NCI-H345 treated with DMSO at 0.1 percent for 48 hours (cell line): ENCODE results near the gene MATN1.
"Not testable (repeated sequence)": the region's sequence is repeated elsewhere in the genome, so short reads cannot be mapped to it uniquely, and the experiment has no call there.

ENCODE experiments used
- DNase-seq: peaks from one replicate; lab custom pipeline; 2025; ENCODE audit not compliant: unreplicated experiment; lab: John Stamatoyannopoulos, UW

The MATN1 gene

DNA sequence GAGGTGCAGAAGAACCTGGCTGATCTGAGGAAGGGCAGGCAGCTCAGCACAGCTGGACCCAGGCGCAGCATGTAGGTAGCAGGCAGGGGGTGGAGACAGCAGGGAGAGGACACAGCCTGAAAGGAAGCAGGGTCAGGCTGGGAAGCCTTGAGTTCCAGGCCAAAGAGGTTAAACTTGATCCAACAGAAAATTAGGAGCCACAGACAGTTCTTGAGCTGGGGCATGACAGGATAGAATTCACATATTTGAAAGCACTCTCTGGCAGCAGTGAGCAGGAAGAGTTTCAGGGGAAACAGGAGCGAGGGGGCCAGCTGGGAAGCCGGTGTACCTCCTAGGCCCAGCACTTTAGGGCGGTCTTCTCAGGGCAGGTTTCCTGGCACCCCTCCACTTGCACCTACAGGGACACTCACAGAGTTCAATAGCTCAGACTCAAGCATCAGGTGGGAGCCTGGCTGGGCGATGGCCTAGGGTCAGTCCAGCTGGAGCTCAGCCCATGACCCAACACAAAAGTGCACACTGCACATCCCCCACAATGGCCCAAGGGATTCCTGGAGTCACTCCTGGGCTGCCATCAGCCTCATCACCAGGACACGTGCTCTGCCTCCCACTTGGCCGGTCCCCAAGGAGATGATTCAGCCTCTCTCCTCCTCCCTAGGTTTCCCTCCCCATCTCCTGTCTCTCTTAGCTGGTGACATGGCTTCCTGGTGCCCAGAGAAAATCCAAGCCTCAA lies 22.7 kb downstream of the MATN1 start:
- no peak for DNase-seq

DNA sequence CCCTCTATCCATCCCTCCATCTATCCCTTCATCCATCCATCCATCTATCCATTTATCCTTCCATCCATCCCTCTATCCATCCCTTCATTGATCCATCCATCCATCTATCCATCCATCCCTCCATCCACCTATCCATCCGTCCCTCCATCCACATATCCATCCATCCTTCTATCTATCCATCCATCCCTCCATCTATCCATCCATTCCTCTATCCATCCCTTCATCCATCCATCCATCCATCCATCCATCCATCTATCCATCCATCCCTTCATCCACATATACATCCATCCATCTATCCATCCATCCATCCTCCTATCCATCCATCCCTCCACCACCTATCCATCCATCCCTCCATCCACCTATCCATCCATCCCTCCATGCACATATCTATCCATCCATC lies 23.6 kb downstream of the MATN1 start:
- no peak for DNase-seq

DNA sequence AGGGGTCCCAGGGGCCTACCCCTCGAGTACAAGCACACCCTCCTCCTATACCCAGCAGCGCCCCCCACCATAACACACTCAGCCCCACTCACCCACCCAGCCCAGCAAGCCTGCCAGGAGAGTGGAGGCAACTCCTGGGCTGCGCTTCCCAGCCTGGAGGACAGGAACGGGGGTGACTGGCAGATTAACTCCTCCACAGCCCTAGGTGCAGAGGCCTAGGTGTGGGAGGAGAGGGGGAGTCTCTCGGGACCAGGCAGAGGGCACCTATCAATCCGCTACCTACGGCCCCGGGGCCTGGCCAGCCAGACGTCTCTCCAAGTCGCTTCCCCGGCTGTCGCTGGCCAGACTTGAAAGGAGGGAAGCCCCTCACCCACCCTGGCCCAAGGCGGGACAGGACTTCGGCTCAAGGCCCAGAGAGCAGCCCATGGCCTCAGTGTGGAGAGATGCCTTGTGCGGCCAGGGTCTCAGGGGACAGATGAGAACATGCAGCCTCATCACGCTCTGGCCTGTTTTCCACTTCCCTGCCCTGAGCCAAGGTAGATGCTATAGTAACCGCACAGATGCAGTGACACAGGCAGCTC lies 24.9 kb downstream of the MATN1 start:
- DNase-seq = no peak

DNA sequence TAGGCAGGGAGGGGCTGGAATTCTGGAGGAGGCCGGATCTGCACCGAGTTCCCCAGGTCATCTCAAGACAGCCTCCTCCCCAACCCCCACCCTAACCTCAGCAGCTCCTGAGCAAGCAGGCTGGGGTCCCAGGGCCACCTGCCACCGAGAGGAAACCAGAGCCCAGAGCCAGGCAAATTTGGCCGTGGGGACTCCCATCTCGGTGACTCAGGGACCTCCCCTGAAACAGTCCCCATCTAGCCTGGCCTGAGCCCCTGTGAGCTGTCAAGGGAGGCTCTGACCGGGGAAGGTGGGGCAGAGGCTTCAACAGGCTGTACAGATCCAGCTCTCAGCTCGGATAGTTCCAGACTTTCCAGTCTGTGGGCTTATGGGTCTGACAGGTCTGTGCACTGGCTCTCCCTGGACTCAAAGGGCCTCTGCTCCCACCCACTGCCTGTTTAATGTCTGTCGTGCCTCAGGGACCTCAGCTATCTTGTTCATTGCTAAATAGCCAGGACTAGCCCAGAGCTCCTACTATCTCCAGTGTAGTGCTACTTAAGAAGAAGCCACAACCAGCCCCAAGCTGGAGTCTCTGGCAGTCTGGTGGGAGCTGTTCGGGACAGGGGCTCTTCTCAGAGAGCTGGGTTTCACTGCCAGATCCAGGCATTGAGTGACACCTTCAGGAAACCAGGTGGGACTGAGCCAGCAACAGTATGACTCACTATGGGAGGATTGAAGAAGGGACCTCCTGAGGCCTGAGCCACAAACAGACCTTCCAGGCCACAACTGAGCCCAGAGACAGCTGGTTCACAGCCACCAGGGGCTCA lies 25.6 kb downstream of the MATN1 start:
- DNase-seq = no peak

DNA sequence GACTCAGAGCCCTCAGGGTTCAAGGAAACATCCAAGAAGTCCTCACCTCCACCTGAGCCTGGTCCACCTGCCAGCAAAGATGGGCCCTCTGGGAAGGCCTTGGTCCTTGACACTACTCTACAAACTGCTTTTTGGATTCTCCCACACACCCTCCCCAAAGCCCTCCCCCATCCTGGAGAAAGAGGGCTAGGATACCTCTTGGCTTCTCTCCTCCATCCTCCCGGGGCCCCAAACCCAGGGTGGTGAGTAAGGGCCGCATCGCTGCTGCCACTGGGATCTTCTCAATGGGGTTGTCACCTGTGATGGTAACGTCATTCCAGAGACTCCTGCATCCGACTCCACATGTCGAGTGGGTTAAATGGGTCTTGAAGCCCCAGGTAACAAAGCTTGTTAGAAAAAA lies 26.6 kb downstream of the MATN1 start:
- DNase-seq = no peak

DNA sequence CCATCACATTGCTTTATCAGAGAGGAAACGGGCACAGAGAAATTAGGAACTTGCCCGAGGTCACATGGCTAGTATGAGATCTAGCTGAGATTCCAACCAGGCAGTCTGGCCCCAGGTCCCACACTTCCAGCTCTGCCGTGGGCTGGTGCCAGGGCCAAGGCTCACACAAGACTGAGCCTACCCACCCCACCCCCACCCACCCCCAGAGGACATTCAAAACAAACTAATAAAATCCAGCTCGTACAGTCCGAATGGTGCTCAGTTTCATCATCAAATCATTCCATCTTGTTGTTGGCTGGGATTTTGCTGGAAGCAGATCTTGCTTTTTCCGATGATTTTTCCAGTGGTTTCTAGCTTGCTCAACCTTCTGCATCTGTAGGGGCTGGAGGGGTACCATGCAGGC lies 27.9 kb downstream of the MATN1 start:
- DNase-seq = no peak

DNA sequence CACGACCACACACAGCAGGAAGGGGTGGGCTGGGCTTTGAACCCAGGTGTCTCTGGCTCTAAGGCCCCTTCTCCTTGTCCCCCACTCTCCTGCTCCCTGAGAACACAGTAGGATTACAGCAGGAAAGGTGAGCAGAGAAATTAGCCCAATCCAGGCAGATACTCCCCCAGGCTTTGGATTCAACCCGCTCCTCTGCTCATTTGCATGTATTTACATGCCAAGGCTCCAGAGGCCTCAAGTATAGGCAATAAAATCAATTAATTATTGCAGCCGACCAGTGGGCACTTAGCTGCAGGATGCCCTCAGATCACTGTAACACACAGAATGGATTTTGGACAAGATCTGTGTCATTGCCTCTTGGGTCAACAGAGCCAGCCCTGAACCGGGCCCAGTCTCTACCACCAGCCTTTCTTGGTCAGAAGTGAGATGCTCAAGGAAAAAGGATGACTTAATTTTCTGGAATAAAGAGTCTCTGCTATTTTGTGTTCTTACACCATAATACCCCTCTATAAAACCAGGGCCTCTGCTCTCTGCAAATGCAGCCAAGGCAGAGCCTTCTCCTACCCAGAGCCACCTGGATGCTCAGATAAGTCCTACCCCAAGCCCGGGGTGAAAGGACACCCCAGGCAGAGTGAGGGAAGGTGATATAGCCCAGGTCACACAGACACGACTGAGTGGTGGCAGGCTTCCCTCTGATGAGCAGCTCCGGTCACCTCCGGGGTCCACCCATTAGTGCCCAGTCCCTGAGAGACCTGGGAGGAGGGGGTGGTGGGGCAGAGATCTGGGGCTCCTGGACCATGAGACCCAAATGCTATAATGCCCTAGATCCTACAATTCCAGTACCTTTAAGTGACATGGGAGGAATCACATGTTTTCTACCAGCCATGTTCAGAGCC lies 28.9 kb downstream of the MATN1 start:
- no peak for DNase-seq

DNA sequence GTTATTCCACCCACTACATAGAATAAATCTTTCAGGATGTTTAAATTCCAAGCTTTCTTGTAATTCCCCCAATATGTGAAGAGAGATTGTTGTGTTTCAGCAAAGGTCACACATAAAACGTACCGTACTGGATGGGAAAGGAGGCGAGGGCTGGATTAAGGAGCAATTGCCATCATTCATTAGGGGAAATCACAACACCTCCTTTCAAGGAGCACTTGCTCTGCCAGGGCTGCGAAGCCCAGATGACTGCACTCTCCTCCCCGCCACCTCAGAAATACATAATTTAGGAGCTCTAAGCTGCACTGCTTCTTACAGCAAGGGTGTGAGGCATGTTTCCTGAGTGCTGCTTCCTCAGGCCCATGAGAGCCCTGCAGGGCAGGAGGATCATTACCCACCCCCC lies 29.6 kb downstream of the MATN1 start:
- DNase-seq = no peak

DNA sequence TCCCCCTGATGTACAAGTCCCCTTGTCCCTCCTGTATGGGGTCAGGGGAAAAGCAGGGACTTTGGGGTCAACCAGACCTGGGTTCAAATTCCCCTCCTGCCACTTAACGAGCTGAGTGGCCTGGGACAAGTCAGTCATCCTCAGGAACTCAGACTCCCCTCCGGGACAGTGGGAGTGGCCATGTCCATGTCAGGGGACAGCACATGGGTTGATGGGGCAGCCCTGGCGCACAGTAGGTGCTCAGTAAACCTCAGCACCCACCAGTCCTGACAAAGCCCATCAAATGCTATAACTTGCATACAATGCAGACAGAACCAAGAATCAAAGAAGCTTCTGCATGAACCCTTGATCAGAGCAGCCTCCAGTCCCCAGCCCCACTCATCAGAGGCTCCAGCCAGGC lies 30.0 kb downstream of the MATN1 start:
- DNase-seq = no peak

DNA sequence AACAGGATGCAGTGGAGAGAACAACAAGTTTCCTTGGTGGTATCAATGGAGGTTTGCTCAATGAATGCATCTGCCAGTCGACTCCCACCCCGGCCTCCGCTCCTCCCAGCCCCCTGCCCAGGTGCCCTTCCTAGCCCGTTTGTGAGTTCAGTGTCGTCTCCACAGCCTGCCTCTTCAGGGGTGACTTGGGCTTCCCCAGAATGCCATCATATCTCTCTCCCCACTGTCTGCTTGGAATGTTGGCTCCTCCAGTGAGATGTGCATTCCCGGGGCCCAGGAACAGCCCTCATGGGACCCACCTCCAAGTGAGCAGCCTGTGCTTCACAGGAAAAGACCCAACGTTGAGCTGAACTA lies 30.5 kb downstream of the MATN1 start:
- DNase-seq = no peak

DNA sequence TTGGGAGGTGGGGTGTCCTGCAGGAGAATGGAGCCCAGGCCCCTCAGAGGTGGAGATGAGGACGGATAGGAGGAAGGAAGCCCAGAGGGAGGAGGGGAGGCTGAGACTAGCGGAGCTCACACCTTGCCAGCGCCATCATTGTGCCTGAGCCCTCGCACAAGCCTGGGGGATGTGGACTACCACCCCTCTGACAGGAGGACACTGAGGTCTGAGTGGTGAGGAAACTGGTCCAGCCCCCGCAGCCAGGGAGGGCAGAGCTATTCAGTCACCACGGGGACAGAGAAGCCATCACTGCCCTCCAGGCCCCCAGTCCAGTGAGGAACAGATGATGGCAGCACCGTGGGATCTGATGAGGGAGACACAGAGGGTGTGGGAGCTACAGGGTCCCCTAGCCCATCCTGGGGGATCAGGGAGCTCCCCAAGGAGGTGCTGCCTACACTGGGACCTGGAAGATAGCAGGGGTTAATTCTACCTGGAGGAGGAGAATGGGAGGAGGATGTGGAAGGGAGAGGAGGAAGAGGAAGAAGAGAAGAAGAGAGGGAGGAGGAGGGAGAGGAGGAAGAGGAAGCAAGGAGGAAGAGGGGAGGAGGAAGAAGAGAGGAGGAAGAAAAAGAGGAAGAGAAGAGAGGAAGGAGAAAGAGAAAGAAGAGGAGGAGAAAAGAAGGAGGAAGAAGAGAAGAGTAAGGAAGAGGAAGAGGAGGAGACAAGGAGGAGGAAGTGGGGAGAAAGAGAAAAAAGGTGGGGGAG lies 31.0 kb downstream of the MATN1 start:
- no peak for DNase-seq

DNA sequence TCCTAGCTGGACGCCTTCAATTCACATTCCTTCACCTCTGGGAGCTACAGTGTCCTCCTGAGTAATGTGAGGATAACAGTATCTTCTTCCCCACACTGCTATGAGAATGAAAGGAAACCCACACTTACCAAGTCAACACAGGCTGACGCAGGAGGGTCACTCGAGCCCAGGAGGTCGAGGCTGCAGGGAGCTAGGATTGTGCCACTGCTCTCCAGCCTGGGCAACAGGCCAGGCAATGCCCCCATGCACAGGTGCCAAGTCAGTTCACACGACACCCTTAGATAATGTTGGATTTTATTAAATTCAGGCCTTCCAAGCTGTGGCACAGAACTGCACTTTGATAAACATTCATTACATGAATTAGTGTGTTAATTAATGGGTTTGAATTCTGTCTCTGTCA lies 31.9 kb downstream of the MATN1 start:
- DNase-seq = no peak

DNA sequence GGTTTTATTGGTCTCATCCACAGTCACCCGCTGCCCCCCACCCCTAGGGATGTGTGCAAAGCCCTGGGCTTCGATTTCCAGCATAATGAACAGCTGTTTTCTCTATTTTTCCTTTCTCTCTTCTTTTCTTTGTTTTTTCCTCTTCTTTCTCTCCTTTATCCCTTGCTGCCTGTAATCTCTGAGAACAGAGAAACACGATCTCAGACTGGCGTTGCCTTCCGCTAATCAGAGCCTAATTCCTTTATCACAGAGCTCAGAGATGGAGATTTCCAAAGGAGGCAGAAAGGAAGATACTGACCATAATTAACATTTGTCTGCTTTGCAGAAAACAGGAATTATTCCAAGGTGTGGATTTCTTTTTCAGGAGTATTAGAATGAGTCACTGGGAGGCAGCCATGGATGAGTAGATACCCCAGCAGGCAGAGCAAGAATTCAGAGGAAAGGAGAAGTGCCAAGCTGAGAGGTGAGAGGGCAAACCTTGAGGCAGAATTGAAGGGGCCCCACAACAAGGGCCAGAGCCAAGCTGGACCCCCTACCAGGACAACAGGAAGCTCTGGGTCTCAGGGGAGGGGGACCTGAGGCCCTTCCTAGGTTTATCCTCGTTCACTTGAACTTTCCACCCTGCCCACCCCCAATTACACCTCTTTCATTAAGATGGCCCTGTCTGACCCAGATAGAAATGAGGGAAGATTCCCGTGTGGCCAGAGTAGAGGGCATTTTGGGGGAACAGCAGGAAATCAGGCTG lies 33.3 kb downstream of the MATN1 start:
- DNase-seq = no peak

DNA sequence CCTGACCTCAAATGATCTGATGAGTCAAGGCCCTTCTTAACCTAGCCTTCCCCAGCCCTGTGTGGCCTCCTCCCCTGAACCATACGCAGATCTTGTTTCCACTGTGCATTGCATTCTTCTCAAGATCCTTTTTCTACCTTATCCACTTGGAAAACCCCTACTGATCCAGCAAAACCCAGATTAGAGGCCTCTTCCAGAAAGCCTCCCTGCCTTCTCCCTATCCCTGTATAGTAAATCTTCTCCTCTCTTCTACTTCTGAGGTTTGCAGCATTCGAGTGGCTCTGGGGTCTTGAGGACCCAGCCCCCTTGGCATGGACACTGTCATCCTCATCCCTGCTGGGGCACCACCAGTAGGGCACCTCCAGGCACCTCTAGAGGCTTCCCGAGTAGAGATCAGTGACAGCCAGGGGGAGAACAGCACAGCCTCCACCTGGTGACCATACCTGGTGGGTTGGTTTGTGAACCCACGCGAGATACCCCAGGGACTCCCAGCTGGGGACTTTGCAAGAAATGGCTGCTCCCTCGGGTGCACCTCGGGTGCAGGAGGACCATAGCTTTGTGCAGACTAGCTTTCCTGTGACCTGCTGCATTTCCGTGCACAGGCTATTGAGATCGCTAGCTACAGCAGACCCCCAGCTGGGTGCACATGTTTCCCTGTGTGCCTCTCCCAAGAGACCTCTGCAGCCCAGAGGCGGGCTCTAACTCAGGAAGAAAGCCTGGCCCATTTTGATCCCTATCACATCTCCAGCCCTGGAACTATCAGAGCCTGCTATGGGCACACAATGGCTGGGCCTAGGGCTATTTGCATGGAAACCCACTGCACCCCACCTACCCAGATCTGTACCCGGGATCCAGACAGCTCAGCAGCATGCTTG lies 34.2 kb downstream of the MATN1 start:
- no peak for DNase-seq

DNA sequence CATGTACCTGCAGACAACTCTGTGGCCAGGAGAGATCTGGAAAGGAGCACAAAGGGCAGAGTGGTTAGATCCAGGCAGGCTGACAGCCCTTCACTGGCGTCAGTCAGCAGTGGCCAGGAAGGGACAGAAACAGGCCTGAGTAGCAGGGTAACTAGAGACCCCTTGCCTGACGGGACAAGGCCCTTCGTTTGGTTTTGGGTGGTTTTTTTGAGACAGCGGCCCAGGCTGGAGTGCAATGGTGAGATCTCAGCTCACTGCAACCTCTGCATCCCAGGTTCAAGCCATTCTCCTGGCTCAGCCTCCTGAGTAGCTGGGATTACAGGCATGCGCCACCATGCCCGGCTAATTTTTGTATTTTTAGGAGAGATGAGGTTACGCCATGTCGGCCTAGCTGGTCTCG lies 34.9 kb downstream of the MATN1 start:
- DNase-seq = not testable (repeated sequence)

DNA sequence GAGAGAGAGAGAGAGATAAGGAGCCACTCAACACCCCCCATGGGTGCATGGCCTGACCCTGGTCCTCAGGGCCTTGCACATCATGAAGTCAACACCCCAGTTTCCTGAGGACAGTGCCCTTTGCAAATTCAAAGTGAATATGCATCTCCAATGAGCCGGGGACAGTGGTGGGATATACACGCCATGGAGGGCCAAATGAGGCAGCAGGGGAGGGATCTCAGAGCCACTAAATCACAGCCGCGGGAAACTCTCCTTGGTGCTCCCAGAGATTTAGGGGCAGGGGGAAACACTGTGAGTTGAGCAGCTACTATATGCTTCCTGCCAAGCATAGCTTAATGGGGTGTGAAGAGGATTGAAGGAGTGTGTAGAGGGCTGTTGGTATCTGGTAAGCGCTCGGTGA lies 35.5 kb downstream of the MATN1 start:
- DNase-seq = no peak

DNA sequence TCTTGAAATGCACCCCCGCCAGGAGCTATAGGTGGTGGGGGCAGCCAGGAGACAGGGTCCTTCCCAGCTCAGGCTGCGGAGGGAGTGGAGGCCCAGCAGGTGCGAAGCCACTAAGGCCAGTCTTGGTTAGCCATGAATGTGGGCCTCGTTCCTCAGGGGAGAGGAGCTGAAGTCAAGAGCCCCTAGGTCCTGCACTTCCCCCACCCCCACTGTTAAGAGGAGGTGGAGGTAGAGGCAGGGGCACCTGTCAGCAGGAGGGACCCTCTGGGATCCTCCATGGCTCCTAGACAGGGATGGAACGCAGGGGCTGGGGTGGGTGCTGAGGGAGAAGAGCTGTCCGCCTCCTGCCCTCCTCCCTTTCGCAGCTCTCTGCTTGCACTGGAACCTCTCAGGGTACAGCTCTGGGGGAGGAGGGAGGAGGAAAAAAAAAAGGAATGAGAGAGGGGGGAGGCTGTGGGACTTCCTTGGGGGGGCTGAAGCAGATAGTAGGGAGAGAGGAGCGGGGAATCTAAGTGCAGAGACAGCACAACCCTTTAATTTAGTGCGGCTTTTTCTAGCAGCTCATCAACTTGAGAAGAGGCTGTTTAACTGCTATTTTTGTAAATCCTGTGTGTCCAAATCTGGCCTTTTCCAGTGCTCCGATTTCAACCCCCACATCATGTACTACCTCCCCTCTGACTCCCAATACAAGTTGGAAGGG lies 37.0 kb downstream of the MATN1 start:
- no peak for DNase-seq

DNA sequence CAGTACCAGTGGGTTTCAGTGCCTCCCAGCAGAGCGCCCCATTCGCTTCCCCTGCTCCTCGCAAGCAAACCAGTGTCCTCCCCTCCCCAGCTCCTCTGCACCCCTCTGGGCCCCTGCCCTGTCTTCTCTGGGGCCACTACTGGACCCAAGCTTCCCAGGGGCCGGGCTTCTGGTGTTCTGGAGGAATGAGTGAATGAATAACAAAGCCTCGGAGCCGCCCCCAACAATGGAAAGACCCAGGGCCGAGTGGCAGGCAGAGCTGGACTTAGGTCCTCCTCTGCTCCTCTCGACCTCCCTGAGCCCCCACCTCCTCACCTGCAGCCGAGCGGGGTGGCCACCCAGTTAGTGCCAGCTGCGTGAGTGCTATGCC lies 37.6 kb downstream of the MATN1 start:
- no peak for DNase-seq
